ENCODE data around the gene MRO.

MRO gene

DNA sequence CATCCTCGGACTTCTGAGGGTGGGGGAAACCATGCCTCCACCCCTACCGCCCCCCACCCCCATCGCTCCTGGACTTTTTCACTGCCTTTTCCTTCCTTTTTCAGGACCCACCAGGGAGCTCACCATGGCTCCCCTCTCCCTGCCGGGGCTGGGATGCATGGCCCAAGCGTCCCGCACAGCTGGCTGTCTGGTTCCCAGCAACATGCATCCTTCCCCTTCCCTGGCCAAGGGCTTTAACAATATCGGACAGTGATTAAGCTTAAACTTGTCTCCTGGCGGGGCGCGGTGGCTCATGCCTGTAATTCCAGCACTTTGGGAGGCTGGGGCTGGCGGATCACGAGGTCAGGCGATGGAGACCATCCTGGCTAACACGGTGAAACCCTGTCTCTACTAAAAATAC lies 44.1 kb downstream of the MRO start:
- H3K27me3 Mint-ChIP-seq (ENCODE audit: low read depth): peaks cover 10% of the 10 kb centered on the region
- no peak overlapping the region for H3K27ac Mint-ChIP-seq
- H3K9me3 Mint-ChIP-seq: peaks cover 20% of the 10 kb centered on the region
- TF ChIP-seq, protein P1, sequence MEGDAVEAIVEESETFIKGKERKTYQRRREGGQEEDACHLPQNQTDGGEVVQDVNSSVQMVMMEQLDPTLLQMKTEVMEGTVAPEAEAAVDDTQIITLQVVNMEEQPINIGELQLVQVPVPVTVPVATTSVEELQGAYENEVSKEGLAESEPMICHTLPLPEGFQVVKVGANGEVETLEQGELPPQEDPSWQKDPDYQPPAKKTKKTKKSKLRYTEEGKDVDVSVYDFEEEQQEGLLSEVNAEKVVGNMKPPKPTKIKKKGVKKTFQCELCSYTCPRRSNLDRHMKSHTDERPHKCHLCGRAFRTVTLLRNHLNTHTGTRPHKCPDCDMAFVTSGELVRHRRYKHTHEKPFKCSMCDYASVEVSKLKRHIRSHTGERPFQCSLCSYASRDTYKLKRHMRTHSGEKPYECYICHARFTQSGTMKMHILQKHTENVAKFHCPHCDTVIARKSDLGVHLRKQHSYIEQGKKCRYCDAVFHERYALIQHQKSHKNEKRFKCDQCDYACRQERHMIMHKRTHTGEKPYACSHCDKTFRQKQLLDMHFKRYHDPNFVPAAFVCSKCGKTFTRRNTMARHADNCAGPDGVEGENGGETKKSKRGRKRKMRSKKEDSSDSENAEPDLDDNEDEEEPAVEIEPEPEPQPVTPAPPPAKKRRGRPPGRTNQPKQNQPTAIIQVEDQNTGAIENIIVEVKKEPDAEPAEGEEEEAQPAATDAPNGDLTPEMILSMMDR (IDR thresholded peaks at IDR 0.05; ENCODE audit: unreplicated experiment in 3 of 3): no peak
- no peaks in the 10 kb centered on the region for H3K4me1 Mint-ChIP-seq
- no peaks in the 10 kb centered on the region for H3K36me3 Mint-ChIP-seq (ENCODE audit: low read depth)
- H3K4me3 Mint-ChIP-seq: no peak overlapping the region

GRCh38 chr18:50775207-50775606 lies 44.6 kb downstream of the MRO start:
- TF ChIP-seq, protein P1 (IDR thresholded peaks at IDR 0.05; ENCODE audit: unreplicated experiment in 3 of 3): no peak
- Mint-ChIP-seq H3K27me3 (ENCODE audit: low read depth) (peaks cover 10% of the 10 kb centered on the region), H3K27ac (no peak overlapping the region), H3K4me3 (no peak overlapping the region), H3K9me3 (peaks cover 25% of the 10 kb centered on the region), H3K4me1 (no peaks in the 10 kb centered on the region), H3K36me3 (ENCODE audit: low read depth) (no peaks in the 10 kb centered on the region)

- Mint-ChIP-seq H3K4me1 (no peaks in the 10 kb centered on the region), H3K36me3 (ENCODE audit: low read depth) (peaks cover 3% of the 10 kb centered on the region), H3K27me3 (ENCODE audit: low read depth) (no peaks in the 10 kb centered on the region), H3K27ac (no peak overlapping the region), H3K9me3 (peaks cover 54% of the 10 kb centered on the region), H3K4me3 (no peak overlapping the region)
- TF ChIP-seq, protein P1 (IDR thresholded peaks at IDR 0.05; ENCODE audit: unreplicated experiment in 3 of 3): no peak
These were observed 50.4 kb downstream of the MRO start for GRCh38 chr18:50769463-50769862.

- H3K36me3 Mint-ChIP-seq (ENCODE audit: low read depth): no peaks in the 10 kb centered on the region
- no peaks in the 10 kb centered on the region for H3K9me3 Mint-ChIP-seq
- H3K4me3 Mint-ChIP-seq: no peak overlapping the region
- TF ChIP-seq, protein P1 (IDR thresholded peaks at IDR 0.05; ENCODE audit: unreplicated experiment in 3 of 3): no peak
- H3K4me1 Mint-ChIP-seq: peaks cover 12% of the 10 kb centered on the region
- H3K27ac Mint-ChIP-seq: no peak overlapping the region
- H3K27me3 Mint-ChIP-seq (ENCODE audit: low read depth): peaks cover 9% of the 10 kb centered on the region
These were observed 62.5 kb downstream of the MRO start for GRCh38 chr18:50757358-50757757.

- H3K27me3 Mint-ChIP-seq (ENCODE audit: low read depth): peaks cover 3% of the 10 kb centered on the region
- TF ChIP-seq, protein P1 (IDR thresholded peaks at IDR 0.05; ENCODE audit: unreplicated experiment in 3 of 3): no peak
- H3K4me1 Mint-ChIP-seq: peaks cover 32% of the 10 kb centered on the region
- H3K4me3 Mint-ChIP-seq: no peak overlapping the region
- H3K27ac Mint-ChIP-seq: no peak overlapping the region
- H3K36me3 Mint-ChIP-seq (ENCODE audit: low read depth): no peaks in the 10 kb centered on the region
- no peaks in the 10 kb centered on the region for H3K9me3 Mint-ChIP-seq
These were observed 65.5 kb downstream of the MRO start for GRCh38 chr18:50754297-50754696.

GRCh38 chr18:50753311-50753710 lies 66.5 kb downstream of the MRO start:
- no peaks in the 10 kb centered on the region for H3K36me3 Mint-ChIP-seq (ENCODE audit: low read depth)
- H3K9me3 Mint-ChIP-seq: no peaks in the 10 kb centered on the region
- H3K27me3 Mint-ChIP-seq (ENCODE audit: low read depth): peaks cover 3% of the 10 kb centered on the region
- H3K4me3 Mint-ChIP-seq: no peak overlapping the region
- H3K4me1 Mint-ChIP-seq: peaks cover 42% of the 10 kb centered on the region
- TF ChIP-seq, protein P1 (IDR thresholded peaks at IDR 0.05; ENCODE audit: unreplicated experiment in 3 of 3): no peak
- H3K27ac Mint-ChIP-seq: no peak overlapping the region

All from nephron (organoid).